GM12878 (cell line): Measurements from ENCODE around the gene NECAB3. TPM values are rescaled to one million over a fixed set of nuclear protein-coding genes. Genes with fewer than 3 reads are reported as not detected.
A peak's percentile ranks its signal among the peaks of the same experiment; 100 is the strongest.

ENCODE experiments used
- ATF3 ChIP-seq: IDR thresholded peaks from 2 replicates; pipeline ENCODE4 v1.6.1; 2011; ENCODE audit warnings: low read depth, mild to moderate bottlenecking, low read length, moderate library complexity, borderline replicate concordance; ENCODE audit errors: extremely low read depth
- BACH1 ChIP-seq: fragments of 450-650 bp; IDR thresholded peaks from 2 replicates; pipeline ENCODE4 v1.6.1; 2017; ENCODE audit warnings: mild to moderate bottlenecking, borderline replicate concordance
- CBX5 ChIP-seq: sonication (generic); IDR thresholded peaks from 2 replicates; pipeline ENCODE4 v1.6.1; 2016; ENCODE audit warnings: low read depth, moderate library complexity, mild to moderate bottlenecking, inconsistent platforms
- CUX1 ChIP-seq: IDR thresholded peaks from 2 replicates; pipeline ENCODE4 v1.6.1; 2012; ENCODE audit warnings: improper control_type of control experiment, low read depth, low read length; ENCODE audit not compliant: insufficient replicate concordance
- ESRRA ChIP-seq: IDR thresholded peaks from 2 replicates; pipeline ENCODE4 v1.6.1; 2012; ENCODE audit warnings: mild to moderate bottlenecking, low read length, improper control_type of control experiment
- FOXK2 ChIP-seq: fragments of 450-650 bp; IDR thresholded peaks from 2 replicates; pipeline ENCODE4 v1.6.1; 2017; ENCODE audit warnings: mild to moderate bottlenecking, moderate library complexity
- HDAC2 ChIP-seq: fragments of 200-600 bp; sonication (generic); IDR thresholded peaks from 2 replicates; pipeline ENCODE4 v1.6.1; 2017
- NFIC ChIP-seq: IDR thresholded peaks from 2 replicates; pipeline ENCODE4 v1.6.1; 2012; ENCODE audit warnings: low read depth, mild to moderate bottlenecking, inconsistent platforms, low read length, moderate library complexity
- NKRF ChIP-seq: fragments of 450-650 bp; conservative IDR thresholded peaks from 2 replicates; pipeline ENCODE4 v1.6.1; 2017; ENCODE audit warnings: mild to moderate bottlenecking, moderate library complexity
- NR2F1 ChIP-seq: fragments of 450-650 bp; conservative IDR thresholded peaks from 2 replicates; pipeline ENCODE4 v1.6.1; 2017; ENCODE audit warnings: mild to moderate bottlenecking
- PAX5 ChIP-seq: IDR thresholded peaks from 2 replicates; pipeline ENCODE4 v1.6.1; 2011; ENCODE audit warnings: low read depth, low read length, borderline replicate concordance
- PML ChIP-seq: IDR thresholded peaks from 2 replicates; pipeline ENCODE4 v1.6.1; 2012; ENCODE audit warnings: low read length, inconsistent platforms
- RB1 ChIP-seq: fragments of 450-650 bp; formaldehyde crosslinking; IDR thresholded peaks from 2 replicates; pipeline ENCODE4 v1.6.1; 2017; ENCODE audit warnings: mild to moderate bottlenecking, borderline replicate concordance
- SREBF1 ChIP-seq: IDR thresholded peaks from 2 replicates; pipeline ENCODE4 v1.6.1; 2012; ENCODE audit warnings: mild to moderate bottlenecking, low read length
- SRF ChIP-seq, 2 experiments: IDR thresholded peaks; 2 replicates each; pipeline ENCODE4 v1.6.1; 2011; ENCODE audit warnings: low read depth in 2 of 2, low read length in 2 of 2, mild to moderate bottlenecking in 1 of 2, moderate library complexity in 1 of 2
- TCF3 ChIP-seq: IDR thresholded peaks from 2 replicates; pipeline ENCODE4 v1.6.1; 2012; ENCODE audit warnings: low read depth, mild to moderate bottlenecking, low read length, borderline replicate concordance; ENCODE audit not compliant: insufficient read depth
- YBX1 ChIP-seq: fragments of 450-650 bp; IDR thresholded peaks from 2 replicates; pipeline ENCODE4 v1.6.1; 2016; ENCODE audit warnings: antibody characterized with exemption
- ZNF24 ChIP-seq: fragments of 450-650 bp; IDR thresholded peaks from 2 replicates; pipeline ENCODE4 v1.6.1; 2017; ENCODE audit warnings: antibody characterized with exemption, mild to moderate bottlenecking
- ZNF687 ChIP-seq: fragments of 450-650 bp; IDR thresholded peaks from 2 replicates; pipeline ENCODE4 v1.6.1; 2017; ENCODE audit warnings: mild to moderate bottlenecking, moderate library complexity
- polyA plus RNA-seq, 11 experiments: library from polyadenylated mRNA; depleted of rRNA in 4 of 11; unstranded in 6 of 11; stranded (reverse) in 5 of 11; fragments of >200 nt; fragmentation: Nextera tagmentation in 4 of 11; fragmentation: Illumina TruSeq in 1 of 11; extraction: Ambion mirVana in 4 of 11; extraction: Trizol in 1 of 11; gene quantifications; 1 replicate in 1 of 11; 2 replicates in 10 of 11; pipeline versions ENCODE4 v1.2.1 to v1.2.3, GENCODE V29; 2011 to 2016; ENCODE audit warnings: inconsistent platforms in 2 of 11, missing spikeins in 2 of 11, low read depth in 1 of 11
- total RNA-seq, 4 experiments: library from RNA; depleted of rRNA in 3 of 4; stranded (reverse); fragments of >200 nt in 3 of 4; fragmentation: Illumina TruSeq in 1 of 4; extraction: Trizol in 1 of 4; gene quantifications; 2 replicates each; pipeline versions ENCODE4 v1.2.1 to v1.2.3, GENCODE V29; 2013 to 2021

The NECAB3 gene
- total and polyA plus RNA-seq, 10 of the 15 experiments (the other 5 are each of a cell fraction or from before 2014, with no cell fraction given), result 0.21 to 17.0 (median 7.2) TPM

GRCh38 chr20:33685328-33686099, 11.3 kb upstream of the NECAB3 start (continued):
- TF ChIP-seq NKRF (no peak; the same call in 1 of the 2 replicates), PML (no peak), NR2F1 (0 out of 2 replicates have a peak, but pooled peaks have one; percentile 17), ATF3 (no peak), YBX1 (no peak), PAX5 (no peak), CUX1 (no peak), ESRRA (no peak), FOXK2 (no peak), SREBF1 (no peak), HDAC2 (no peak), ZNF687 (no peak), RB1 (no peak), NFIC (no peak), ZNF24 (no peak), SRF (IDR thresholded peaks at IDR 0.05; ENCODE audit: low read depth in 2 of 2, low read length in 2 of 2) (no peak), CBX5 (no peak), TCF3 (peak; percentile 70), BACH1 (no peak)
